ENCODE measurements around the gene CCDC110.

Gene CCDC110

DNA sequence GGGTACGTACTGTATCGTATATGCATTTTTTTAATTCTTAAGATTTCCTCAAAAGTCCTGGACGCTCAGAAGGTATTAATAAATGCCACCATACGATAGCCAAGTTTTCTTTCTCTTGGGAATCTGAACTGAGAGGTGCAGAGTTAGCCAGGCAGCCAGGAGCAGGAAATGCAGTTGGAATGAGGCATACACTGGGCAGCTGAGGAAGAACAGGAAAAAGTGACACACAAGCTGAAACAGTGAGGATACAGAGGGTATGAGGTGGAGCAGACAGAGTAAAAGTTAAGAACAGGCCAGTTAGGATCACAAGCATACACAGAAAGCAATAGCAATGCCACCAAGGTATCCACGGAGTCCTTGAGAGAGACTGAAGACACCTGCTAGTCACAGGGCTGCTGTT, 59.1 kb downstream of the CCDC110 start:
- no peak for DNase-seq

DNA sequence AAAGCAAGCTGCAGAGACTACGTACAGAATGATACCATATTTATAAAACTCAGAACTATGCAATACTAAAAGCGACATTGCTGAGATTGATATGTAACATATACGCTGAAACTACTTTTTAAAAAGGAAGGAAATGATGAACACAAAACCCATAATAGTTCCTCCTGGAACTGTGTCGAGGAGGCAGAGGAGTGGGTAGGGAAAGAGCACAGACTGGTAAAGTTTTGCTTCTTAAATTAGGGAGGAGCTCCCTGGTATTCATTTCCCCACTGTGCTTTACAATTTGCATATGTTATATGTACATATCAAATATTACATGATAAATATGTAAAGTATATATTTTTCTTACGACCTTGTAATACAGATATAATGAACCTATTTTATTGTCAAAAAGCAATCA, 59.7 kb downstream of the CCDC110 start:
- no peak for DNase-seq

DNA sequence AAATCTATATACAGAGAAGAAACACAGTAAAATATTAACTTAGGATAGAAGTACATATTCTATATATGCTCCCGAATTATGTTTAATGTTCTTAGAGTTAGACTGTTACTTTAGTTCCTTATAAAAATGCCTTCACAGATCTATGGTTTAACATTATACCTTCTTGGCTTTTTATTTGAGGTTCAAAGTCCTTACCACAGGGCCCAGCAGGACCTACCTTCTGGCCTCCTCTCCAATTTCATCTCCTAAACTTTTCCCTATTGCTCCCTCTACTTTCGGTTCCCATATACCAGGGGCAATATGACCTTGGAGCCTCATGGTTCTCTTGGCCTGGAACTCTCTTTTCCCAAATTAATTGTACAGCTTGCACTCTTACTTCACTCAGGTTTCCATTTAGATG, 63.1 kb downstream of the CCDC110 start:
- DNase-seq, result no peak

DNA sequence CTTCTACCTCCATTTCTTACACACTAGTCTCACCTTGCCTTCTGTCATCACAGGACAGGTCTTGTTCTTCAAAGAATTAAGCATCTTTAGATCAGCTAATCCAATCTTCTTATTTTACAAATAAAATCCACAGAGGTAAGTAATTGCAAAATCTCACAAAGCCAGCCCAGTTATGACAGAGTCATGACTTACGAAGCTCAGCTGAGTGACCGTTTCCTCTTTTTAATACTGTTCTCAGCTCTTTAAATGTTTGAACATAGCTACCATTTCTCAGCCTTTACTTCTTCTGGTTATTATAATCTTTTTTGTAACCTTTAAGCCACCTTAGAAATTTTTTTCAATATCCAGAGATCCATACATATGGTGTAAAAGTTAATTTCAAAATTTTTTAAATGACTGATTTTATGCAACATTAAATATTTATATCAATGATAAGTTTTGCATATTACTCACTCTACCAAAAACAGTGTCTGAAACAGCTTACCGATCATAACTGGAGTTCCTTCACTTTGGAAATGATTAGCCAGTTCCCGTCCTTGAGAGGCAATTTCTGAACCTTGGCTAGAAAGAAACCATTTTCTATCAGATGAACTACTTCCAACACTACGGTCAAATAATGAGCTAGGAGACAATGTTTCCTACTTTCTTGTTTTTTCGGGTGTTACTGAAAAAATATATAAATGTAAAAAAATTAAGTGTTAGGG, 66.1 kb downstream of the CCDC110 start:
- DNase-seq, result no peak

DNA sequence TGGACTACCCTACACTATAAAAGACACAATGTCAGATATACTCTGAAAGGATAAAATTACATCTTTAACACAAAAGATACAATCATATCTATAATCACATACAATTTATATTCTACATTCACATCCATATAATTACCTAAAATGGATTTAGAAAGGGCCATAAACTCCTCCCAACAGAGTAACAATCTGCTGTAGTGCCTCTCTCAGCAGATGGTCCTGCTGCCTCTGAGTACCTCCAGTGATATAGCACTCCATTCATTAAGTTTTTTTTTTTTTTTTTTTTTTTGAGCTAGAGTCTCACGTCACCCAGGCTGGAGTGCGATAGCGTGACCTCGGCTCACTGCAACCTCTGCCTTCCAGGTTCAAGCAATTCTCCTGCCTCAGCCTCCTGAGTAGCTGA, 67.5 kb downstream of the CCDC110 start:
- no peak for DNase-seq

DNA sequence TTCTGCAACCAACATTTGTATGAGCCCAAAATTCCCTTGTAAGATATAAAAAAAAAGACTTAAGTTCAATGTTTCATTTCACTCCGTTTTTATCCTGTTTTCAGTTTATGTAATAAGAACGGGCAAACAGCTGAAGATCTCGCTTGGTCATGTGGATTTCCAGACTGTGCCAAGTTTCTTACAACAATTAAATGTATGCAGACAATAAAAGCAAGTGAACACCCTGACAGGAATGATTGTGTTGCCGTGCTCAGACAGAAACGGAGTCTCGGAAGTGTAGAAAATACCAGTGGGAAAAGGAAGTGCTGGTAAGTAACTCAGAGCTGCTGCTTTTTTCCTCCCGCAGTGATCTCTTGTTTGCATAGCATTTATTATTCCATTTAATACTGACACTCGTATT, 72.1 kb downstream of the CCDC110 start:
- no peak for DNase-seq

DNA sequence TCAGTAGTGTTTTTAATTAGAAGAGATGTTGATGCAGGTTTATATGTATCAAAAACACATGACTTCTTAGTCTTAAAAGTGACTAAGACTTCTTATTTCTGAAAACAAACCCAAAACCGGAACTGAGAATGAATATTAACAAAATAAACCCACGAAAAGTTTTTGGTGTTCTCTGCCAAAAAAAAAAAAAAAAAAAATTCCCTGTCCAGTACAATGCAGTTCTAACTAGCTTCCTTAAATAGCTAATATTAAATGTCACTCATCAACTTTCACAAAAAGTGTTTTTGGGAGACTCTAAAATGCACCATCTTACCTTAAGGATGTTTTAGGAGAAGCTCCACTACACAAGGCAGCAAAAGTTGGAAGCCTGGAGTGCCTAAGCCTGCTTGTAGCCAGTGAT, 72.9 kb downstream of the CCDC110 start:
- no peak for DNase-seq

DNA sequence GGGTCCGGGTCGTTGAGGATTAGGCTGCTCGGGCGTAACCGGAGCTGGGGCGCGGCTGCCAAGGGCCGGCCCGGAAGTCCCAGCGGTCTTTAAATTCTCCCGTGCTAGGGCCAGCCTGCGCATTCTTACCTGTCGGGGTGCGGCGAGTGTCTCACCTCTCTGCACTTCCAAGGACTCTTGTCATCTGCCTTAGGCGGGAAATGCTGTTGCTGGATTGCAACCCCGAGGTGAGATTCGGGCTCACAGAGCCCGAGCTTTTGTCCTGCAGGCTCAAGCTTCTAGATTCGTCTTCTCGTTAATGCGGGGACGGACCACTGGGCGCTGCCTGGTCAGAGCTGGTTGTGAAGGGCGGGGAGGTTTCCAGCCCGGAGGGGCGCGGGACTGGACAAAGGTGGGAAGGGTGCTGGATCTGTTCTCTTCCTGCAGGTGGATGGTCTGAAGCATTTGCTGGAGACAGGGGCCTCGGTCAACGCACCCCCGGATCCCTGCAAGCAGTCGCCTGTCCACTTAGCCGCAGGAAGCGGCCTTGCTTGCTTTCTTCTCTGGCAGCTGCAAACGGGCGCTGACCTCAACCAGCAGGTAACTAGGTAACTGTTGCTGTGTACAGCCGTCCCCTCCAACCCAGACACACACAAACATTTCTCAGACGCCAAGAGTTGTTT, 74.7 kb downstream of the CCDC110 start, which contains the start of gene ANKRD37:
ANKRD37 (plus strand) TSS at position 118 of the 662 bp plus-strand sequence; CDS start at position 201, 83 bp downstream.
- no peak for DNase-seq

DNA sequence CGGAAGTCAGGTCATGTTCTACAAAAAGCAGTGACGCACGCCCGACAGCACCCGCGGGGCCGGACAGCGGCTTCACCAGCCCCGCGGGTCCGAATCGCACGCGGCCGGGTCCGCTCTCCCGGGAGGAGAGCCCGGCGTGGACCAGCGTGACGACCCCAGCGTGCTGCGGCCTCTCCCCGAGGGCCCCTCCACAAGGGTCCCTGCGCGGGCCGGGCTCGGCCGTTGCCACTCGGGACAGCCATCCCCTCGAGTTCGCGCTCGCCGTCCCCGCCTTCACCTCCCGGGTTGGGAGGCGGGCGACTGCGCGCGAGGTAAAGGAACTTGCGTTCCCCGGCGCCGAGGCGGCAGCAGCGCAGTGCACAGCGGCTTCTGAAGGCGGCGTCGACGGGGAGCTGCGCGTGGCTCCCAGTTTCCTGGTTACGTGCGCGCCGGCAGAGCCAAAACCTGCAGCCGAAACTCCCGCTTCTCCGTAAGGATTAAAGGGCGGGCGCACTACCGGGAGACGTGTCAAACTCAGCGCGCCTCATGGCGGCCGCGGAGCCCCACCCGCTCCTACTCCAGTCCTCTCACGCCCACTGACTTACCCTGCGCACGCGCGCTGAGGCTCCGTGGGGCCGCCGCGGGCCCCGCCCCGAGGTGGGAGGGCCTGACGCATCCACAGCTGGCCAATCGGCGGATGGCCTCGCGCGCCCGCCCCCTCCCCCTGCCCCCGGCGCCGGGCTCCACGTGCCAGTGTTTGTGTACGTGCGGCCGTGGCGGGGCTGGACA, 75.4 kb downstream of the CCDC110 start:
- DNase-seq, result peak; percentile 93

DNA sequence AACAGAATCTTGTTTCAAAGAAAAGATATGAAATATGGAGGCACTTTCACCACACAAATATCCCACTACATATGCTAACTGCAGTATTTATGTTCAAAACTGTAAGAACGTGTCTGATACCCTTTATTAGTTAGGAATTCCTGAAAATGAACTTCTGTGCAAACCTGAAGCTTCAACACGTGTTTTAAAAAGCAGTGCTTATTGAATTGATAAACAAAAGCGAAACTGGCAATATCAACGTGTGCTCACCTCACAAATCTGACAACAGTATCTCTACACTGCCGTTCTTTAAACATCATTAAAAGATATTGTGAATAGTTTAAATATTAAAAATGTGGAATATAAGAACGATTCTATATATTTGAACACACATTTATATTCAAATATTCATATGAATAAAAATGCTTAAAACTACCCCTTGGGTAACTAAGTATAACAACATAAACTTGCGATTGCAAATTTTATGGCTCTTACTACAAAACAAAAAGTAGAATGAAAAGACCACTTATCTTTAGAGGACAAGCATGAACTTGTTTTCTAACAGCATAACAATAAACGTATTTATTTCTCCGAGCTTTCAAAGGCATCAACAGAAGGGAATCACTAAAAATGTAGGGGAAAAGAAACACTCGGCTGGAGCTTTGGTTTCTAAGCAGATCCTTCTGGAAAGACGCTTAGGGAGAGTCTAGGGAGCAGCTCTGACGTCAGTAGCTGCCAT, 76.1 kb downstream of the CCDC110 start, which contains the start of gene LRP2BP:
LRP2BP (minus strand) TSS at position 687 of the 718 bp plus-strand sequence. CDS start 17,738 bp downstream, outside the sequence.
- DNase-seq, result no peak

Measured in effector CD8-positive, alpha-beta T cell (primary cell).